HCT116 (cell line): ENCODE data around the gene LAMA4.

Experiments
- CTCF ChIP-seq, 3 experiments: fragments of 200-600 bp in 1 of 3; sonication (generic) in 1 of 3; IDR thresholded peaks in 2 of 3; conservative IDR thresholded peaks in 1 of 3; 2 replicates each; pipeline ENCODE4 v1.5.1; 2012 to 2017; ENCODE audit warnings: low read depth in 2 of 3, low read length in 2 of 3, antibody characterized with exemption in 1 of 3, borderline replicate concordance in 1 of 3, control low read depth in 1 of 3, mild to moderate bottlenecking in 1 of 3, mixed read lengths in 1 of 3, mixed run types in 1 of 3, moderate library complexity in 1 of 3; ENCODE audit not compliant: insufficient read depth in 1 of 3
- POLR2A ChIP-seq: IDR thresholded peaks from 2 replicates; pipeline ENCODE4 v1.7.0; 2011; ENCODE audit warnings: borderline replicate concordance; ENCODE audit not compliant: insufficient read depth, insufficient read length; ENCODE audit errors: extremely low read depth
- SP1 ChIP-seq: IDR thresholded peaks from 2 replicates; pipeline ENCODE4 v1.6.1; 2012; ENCODE audit warnings: low read depth

DNA sequence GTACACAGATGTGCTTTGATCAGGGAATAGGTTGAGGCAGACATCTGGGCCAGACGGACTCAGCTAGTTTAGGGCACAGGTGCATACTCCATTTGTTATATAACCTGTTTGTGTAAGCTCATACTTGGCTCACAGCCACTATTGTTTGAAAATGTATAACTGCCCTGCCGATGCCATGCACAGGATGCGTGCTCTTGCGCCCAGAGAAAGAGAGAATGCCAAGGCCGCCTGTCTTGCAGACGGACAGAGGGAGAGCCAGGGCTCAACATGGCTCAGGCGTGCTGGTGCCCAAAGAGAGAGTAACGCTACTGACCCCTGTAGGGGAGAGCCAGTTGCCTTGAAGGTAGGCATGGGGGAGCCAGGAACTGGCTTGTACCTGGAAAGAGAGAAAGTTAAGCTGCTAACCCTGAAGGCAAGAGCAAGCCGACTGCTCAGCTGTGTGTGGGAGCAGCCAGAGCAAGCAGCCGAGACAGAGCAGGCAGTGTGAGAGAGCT lies 109.2 kb downstream of the LAMA4 start:
- TF ChIP-seq SP1: no peak
- no peak for TF ChIP-seq CTCF (IDR thresholded peaks at IDR 0.05 in 2 of 3, conservative IDR thresholded peaks at IDR 0.05 in 1 of 3; ENCODE audit: borderline replicate concordance in 1 of 3, insufficient read depth in 1 of 3, low read depth in 2 of 3, low read length in 2 of 3)
- TF ChIP-seq POLR2A: no peak
